Panc1 (cell line): ENCODE results near the gene TOR1A. TPM values are rescaled to one million over a fixed set of nuclear protein-coding genes. Genes with fewer than 3 reads are reported as not detected.

Experiments
- ATAC-seq: fragments of 200-7000 bp; cut with Tn5 transposase; 2 replicates; pipeline ENCODE4 v1.9.1; 2020; ENCODE audit warnings: mild to moderate bottlenecking, moderate library complexity
- BruUV-seq: library from RNA; stranded (reverse); fragments of 400-500 nt; replicated peaks from 2 replicates; lab custom pipeline; 2021; lab: Mats Ljungman, UMichigan
- CTCF ChIA-PET: fragments of 300-600 bp; sonication (Branson Sonifier 250); formaldehyde crosslinking; loops from one replicate; lab custom pipeline; 2022; ENCODE audit warnings: antibody characterized with exemption; lab: Charles Lee
- POLR2A ChIA-PET: fragments of 300-600 bp; sonication (Branson Sonifier 250); formaldehyde crosslinking; loops from one replicate; lab custom pipeline; 2022; ENCODE audit warnings: antibody characterized with exemption; lab: Charles Lee
- DNase-seq: peaks from one replicate; pipeline ENCODE4 v3.0.0-alpha.2; 2010; ENCODE audit warnings: low read depth, low spot score
- H3K27ac ChIP-seq: 2 replicates; pipeline ENCODE4 v1.5.1; 2011; ENCODE audit warnings: mild to moderate bottlenecking, low read length, inconsistent platforms
- H3K27me3 ChIP-seq: fragments of 200-500 bp; sonication (Bioruptor generic); 2 replicates; pipeline ENCODE4 v1.6.0; 2014; ENCODE audit warnings: low read length, inconsistent platforms; ENCODE audit not compliant: control insufficient read depth, insufficient read depth
- H3K36me3 ChIP-seq: fragments of 200-500 bp; sonication (Bioruptor generic); 2 replicates; pipeline ENCODE4 v1.5.1; 2014; ENCODE audit warnings: inconsistent platforms, mild to moderate bottlenecking, low read length, moderate library complexity; ENCODE audit not compliant: control insufficient read depth, insufficient read depth
- H3K4me1 ChIP-seq: 2 replicates; pipeline ENCODE4 v1.5.1; 2011; ENCODE audit warnings: inconsistent platforms, mild to moderate bottlenecking, low read length, moderate library complexity; ENCODE audit not compliant: control insufficient read depth, insufficient read depth
- H3K4me3 ChIP-seq, 2 experiments: 2 replicates each; pipeline ENCODE4 v1.5.1; 2011 to 2012; ENCODE audit warnings: low read depth in 2 of 2, low read length in 2 of 2, mild to moderate bottlenecking in 2 of 2, inconsistent platforms in 1 of 2, moderate library complexity in 1 of 2
- H3K9me3 ChIP-seq: fragments of 200-500 bp; sonication (Bioruptor generic); 2 replicates; pipeline ENCODE4 v1.5.1; 2014; ENCODE audit warnings: low read depth, mild to moderate bottlenecking, inconsistent platforms, low read length, moderate library complexity; ENCODE audit not compliant: control insufficient read depth, insufficient read depth
- CTCF ChIP-seq: fragments of 450-650 bp; IDR thresholded peaks from 2 replicates; pipeline ENCODE4 v1.5.1; 2017; ENCODE audit warnings: mild to moderate bottlenecking
- POLR2AphosphoS5 ChIP-seq: IDR thresholded peaks from 2 replicates; pipeline ENCODE4 v1.6.1; 2012; ENCODE audit warnings: mild to moderate bottlenecking, low read depth, low read length, moderate library complexity
- REST ChIP-seq, 2 experiments: IDR thresholded peaks; 2 replicates each; pipeline ENCODE4 v1.6.1; 2011 to 2012; ENCODE audit warnings: low read depth in 2 of 2, control low read depth in 1 of 2, low read length in 1 of 2, mild to moderate bottlenecking in 1 of 2, moderate library complexity in 1 of 2; ENCODE audit not compliant: insufficient read depth in 1 of 2
- SIN3A ChIP-seq: IDR thresholded peaks from 2 replicates; pipeline ENCODE4 v1.6.1; 2012; ENCODE audit warnings: low read depth, mild to moderate bottlenecking, low read length, moderate library complexity, borderline replicate concordance; ENCODE audit not compliant: insufficient read depth
- TCF7L2 ChIP-seq: IDR thresholded peaks from 2 replicates; pipeline ENCODE4 v1.6.1; 2011; ENCODE audit warnings: mild to moderate bottlenecking, low read depth, low read length, inconsistent platforms
- in situ Hi-C: cut with HindIII; loops from 2 replicates; pipeline ENCODE4 v1.10.0; 2016; ENCODE audit warnings: low sequenced_read_pairs, low pct_unique_long_range_greater_than_20kb
- intact Hi-C: fragments of 100-400 bp; cut with micrococcal nuclease; formaldehyde crosslinking; loops from one replicate; pipeline ENCODE4 v1.10.0; 2022; ENCODE audit not compliant: unreplicated experiment
- total RNA-seq: library from RNA; stranded (reverse); gene quantifications from one replicate; pipeline ENCODE4 v1.2.1, GENCODE V29; 2021; ENCODE audit not compliant: unreplicated experiment

The TOR1A gene
- total RNA-seq, 1 experiment from 2014 or later = 33.6 TPM

GRCh38 chr9:129845373-129845772, 21.4 kb upstream of the TOR1A start:
- Histone ChIP-seq H3K4me1 (no peaks in the 10 kb centered on the region), H3K9me3 (no peaks in the 10 kb centered on the region), H3K27me3 (no peaks in the 10 kb centered on the region), H3K27ac (no peak overlapping the region), H3K36me3 (no peaks in the 10 kb centered on the region), H3K4me3 (no peak overlapping the region)
- DNase-seq (no peak), ATAC-seq (no peak)
- TF ChIP-seq REST (IDR thresholded peaks at IDR 0.05; ENCODE audit: insufficient read depth in 1 of 2, low read depth in 2 of 2, low read length in 1 of 2) (no peak), TCF7L2 (no peak), CTCF (no peak), POLR2AphosphoS5 (no peak), SIN3A (no peak)
- ChIA-PET POLR2A (interaction anchor here (0.5 kb wide), 1 partner anchor 206 kb away, joined by 4 read pairs; no protein-coding TSS in a partner anchor), CTCF (no interaction called here)
- in situ Hi-C loops = no loop called here
- no TSS peak for BruUV-seq
- intact Hi-C loops = no loop called here

- intact Hi-C loops (no loop called here), in situ Hi-C loops (no loop called here)
- DNase-seq = no peak
- ChIA-PET POLR2A (no interaction called here), CTCF (interaction anchor here (0.7 kb wide), 1 partner anchor 1531 kb away, joined by 9 read pairs; no protein-coding TSS in a partner anchor)
- ATAC-seq = no peak
- H3K4me1 ChIP-seq = no peaks in the 10 kb centered on the region
- H3K4me3 ChIP-seq = no peak overlapping the region
- no peaks in the 10 kb centered on the region for H3K36me3 ChIP-seq
- TF ChIP-seq REST (IDR thresholded peaks at IDR 0.05; ENCODE audit: insufficient read depth in 1 of 2, low read depth in 2 of 2, low read length in 1 of 2) (no peak), SIN3A (no peak), POLR2AphosphoS5 (no peak), CTCF (no peak), TCF7L2 (no peak)
- H3K27me3 ChIP-seq = no peaks in the 10 kb centered on the region
- H3K27ac ChIP-seq = no peak overlapping the region
- no TSS peak for BruUV-seq
- no peaks in the 10 kb centered on the region for H3K9me3 ChIP-seq
These were observed 17.1 kb upstream of the TOR1A start for GRCh38 chr9:129841071-129841470.
